Measurements from ENCODE around the gene USH2A. TPM values are rescaled to one million over a fixed set of nuclear protein-coding genes. Genes with fewer than 3 reads are reported as not detected.
A peak's percentile ranks its signal among the peaks of the same experiment; 100 is the strongest.

The USH2A gene
- total RNA-seq, 2 experiments from 2014 or later, result not detected

- Mint-ChIP-seq H3K4me3 (no peak overlapping the region), H3K4me1 (ENCODE audit: low read depth) (no peaks in the 10 kb centered on the region), H3K36me3 (ENCODE audit: low read depth) (no peaks in the 10 kb centered on the region), H3K27ac (no peak overlapping the region), H3K27me3 (no peaks in the 10 kb centered on the region), H3K9me3 (no peaks in the 10 kb centered on the region)
- no peak for ATAC-seq
- TF ChIP-seq CTCF (IDR thresholded peaks at IDR 0.05), result no peak
- DNase-seq, result peak; percentile 15
- intact Hi-C loops (cut with micrococcal nuclease), result no loop called here
- ChIA-PET POLR2A (no interaction called here), CTCF (no interaction called here)
These were observed 758.0 kb downstream of the USH2A start for GRCh38 chr1:215665215-215665614.

GRCh38 chr1:215661033-215661432 is 762.2 kb downstream of the USH2A start:
- ChIA-PET CTCF (no interaction called here), POLR2A (no interaction called here)
- DNase-seq (no peak), ATAC-seq (no peak)
- intact Hi-C loops (cut with micrococcal nuclease), result no loop called here
- Mint-ChIP-seq H3K27ac (no peak overlapping the region), H3K27me3 (peaks cover 4% of the 10 kb centered on the region), H3K36me3 (ENCODE audit: low read depth) (no peaks in the 10 kb centered on the region), H3K4me1 (ENCODE audit: low read depth) (no peaks in the 10 kb centered on the region), H3K4me3 (no peak overlapping the region), H3K9me3 (peaks cover 2% of the 10 kb centered on the region)
- no peak for TF ChIP-seq CTCF (IDR thresholded peaks at IDR 0.05)

DNA sequence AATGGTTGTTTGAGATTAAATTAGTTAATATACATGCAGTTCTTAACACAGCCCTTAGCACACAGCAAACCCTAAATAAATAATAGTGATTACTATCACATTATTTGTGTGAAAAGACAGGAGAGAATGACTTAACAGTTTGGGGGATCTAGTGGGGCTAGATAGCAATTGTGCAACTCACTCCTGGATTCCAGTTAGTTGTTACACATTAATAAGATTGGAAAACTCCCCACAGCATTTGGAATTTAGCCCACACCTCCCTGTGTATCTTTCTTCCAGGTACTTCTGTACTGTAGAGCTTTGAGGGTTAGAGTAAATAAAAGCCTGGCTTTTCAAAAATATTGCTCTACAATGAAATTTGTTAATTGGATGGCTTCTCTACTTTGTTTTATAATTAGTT is 763.0 kb downstream of the USH2A start:
- CTCF ChIA-PET, result no interaction called here
- Mint-ChIP-seq H3K4me3 (no peak overlapping the region), H3K27ac (no peak overlapping the region), H3K4me1 (ENCODE audit: low read depth) (no peaks in the 10 kb centered on the region), H3K36me3 (ENCODE audit: low read depth) (no peaks in the 10 kb centered on the region), H3K27me3 (peaks cover 4% of the 10 kb centered on the region), H3K9me3 (peaks cover 2% of the 10 kb centered on the region)
- no peak for TF ChIP-seq CTCF (IDR thresholded peaks at IDR 0.05)
- intact Hi-C loops (cut with micrococcal nuclease), result no loop called here
- POLR2A ChIA-PET, result no interaction called here
- DNase-seq (no peak), ATAC-seq (no peak)

DNA sequence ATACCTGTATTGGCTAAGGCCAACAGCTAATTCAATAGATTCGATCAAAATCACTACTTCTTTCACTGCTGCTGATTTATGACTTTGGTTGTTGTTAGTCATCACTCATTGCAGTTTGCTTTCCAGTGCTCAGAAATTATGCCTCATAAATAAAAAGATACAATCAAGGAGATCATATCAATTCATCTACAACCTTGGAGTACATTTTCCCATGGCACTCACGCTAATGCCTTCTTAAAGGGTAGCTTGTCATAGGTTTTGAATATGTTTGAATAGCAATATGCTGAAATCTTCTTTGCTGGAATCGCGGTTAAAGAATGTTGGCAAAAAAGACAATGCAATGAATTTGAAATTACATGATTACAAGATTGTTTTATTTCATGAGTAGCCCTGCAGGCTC is 766.2 kb downstream of the USH2A start:
- DNase-seq (no peak), ATAC-seq (no peak)
- H3K4me1 Mint-ChIP-seq (ENCODE audit: low read depth), result no peaks in the 10 kb centered on the region
- ChIA-PET CTCF (no interaction called here), POLR2A (no interaction called here)
- no peak overlapping the region for H3K4me3 Mint-ChIP-seq
- no peaks in the 10 kb centered on the region for H3K36me3 Mint-ChIP-seq (ENCODE audit: low read depth)
- intact Hi-C loops (cut with micrococcal nuclease), result no loop called here
- TF ChIP-seq CTCF (IDR thresholded peaks at IDR 0.05), result no peak
- no peak overlapping the region for H3K27ac Mint-ChIP-seq
- peaks cover 4% of the 10 kb centered on the region for H3K27me3 Mint-ChIP-seq
- H3K9me3 Mint-ChIP-seq, result peaks cover 2% of the 10 kb centered on the region

DNA sequence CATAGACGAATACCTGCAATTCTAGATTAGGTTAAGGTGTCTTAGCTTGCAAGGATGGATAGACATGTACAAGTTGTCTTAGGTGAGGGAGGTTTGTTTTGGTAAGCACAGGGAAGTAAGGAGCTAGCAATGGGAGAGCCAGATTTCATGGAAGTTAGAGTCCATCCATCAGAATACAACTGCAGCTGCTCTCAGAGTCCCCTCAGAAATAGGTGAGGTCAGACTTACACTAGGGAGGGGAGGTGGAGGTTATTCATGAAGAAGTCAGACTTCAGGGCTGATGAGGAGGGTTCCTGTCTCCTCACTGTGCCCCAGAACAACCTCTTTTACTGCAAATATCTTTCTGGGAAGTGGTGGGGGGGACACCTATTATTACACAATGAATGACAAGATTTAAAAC is 770.9 kb downstream of the USH2A start:
- ATAC-seq (no peak), DNase-seq (no peak)
- H3K4me3 Mint-ChIP-seq, result no peak overlapping the region
- POLR2A ChIA-PET, result no interaction called here
- peaks cover under 1% of the 10 kb centered on the region for H3K9me3 Mint-ChIP-seq
- H3K36me3 Mint-ChIP-seq (ENCODE audit: low read depth), result no peaks in the 10 kb centered on the region
- H3K4me1 Mint-ChIP-seq (ENCODE audit: low read depth), result no peaks in the 10 kb centered on the region
- no peaks in the 10 kb centered on the region for H3K27me3 Mint-ChIP-seq
- CTCF ChIA-PET, result no interaction called here
- no peak overlapping the region for H3K27ac Mint-ChIP-seq
- intact Hi-C loops (cut with micrococcal nuclease), result no loop called here
- TF ChIP-seq CTCF (IDR thresholded peaks at IDR 0.05), result no peak
